A549 treated with AZD2906 at 1 μM for 4 hours (cell line): ENCODE measurements around the gene SLC25A15. TPM values are rescaled to one million over a fixed set of nuclear protein-coding genes. Genes with fewer than 3 reads are reported as not detected.

Source experiments
- total RNA-seq: library from RNA; stranded (reverse); fragments of 200-300 nt; extraction: Qiagen RNA extraction; gene quantifications from 5 replicates; pipeline ENCODE4 v1.2.3, GENCODE V29; 2022

SLC25A15 gene
- 15.7 to 20.6 TPM (median 18.2 TPM) in 5 replicates for total RNA-seq

GRCh38 chr13:40789275-40790153 lies at the start of gene SLC25A15:
SLC25A15 (plus strand) TSS chr13:40789611; CDS start chr13:40793227, 3,616 bp downstream.

GRCh38 chr13:40770934-40771618 lies 18.3 kb upstream of the SLC25A15 start, which contains the start of gene MRPS31:
MRPS31 (minus strand) TSS chr13:40771190; CDS start chr13:40771136, 54 bp downstream.

Other genes starting within 250 kb of the SLC25A15 start
- gene FOXO1, start 123.0 kb upstream of the SLC25A15 start, total RNA-seq: 8.7 to 12.1 TPM (median 10.0 TPM) in 5 replicates
- 13.1 to 14.8 TPM (median 13.2 TPM) in 5 replicates for gene MRPS31, start 18.4 kb upstream of the SLC25A15 start, total RNA-seq
- 37.8 to 45.2 TPM (median 39.9 TPM) in 5 replicates for gene ELF1, start 229.7 kb downstream of the SLC25A15 start, total RNA-seq